ENCODE measurements around the gene PECR. TPM values are rescaled to one million over a fixed set of nuclear protein-coding genes. Genes with fewer than 3 reads are reported as not detected.
"Not testable (repeated sequence)": the region's sequence is repeated elsewhere in the genome, so short reads cannot be mapped to it uniquely, and the experiment has no call there.

PECR gene
- total and polyA plus RNA-seq, 2 of the 4 experiments (the other 2 are of a cell fraction) = 11.4 to 17.7 TPM

- no peak for TF ChIP-seq RAD21 (IDR thresholded peaks at IDR 0.05; ENCODE audit: low read length)
Measured at GRCh38 chr2:216012133-216012829, 69.3 kb downstream of the PECR start (continued).

DNA sequence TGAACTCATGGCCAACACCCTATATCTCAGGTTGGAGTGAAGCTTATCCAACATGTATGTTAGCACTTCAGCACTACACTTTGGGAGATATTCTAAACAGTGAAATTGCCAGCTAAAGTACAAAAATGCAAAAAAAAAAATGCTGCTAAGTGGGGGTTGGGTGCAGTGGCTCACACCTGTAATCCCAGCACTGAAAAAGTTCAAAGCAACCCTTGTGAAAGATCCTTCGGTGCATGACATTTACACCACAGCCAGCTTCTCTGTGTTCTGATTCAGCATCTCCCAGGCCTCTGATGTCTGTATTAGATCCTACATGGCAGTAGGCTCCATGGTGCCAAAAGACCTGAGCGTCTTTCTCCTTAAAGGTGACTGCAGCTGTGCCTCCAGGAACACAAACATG is 72.4 kb downstream of the PECR start:
- H2AK5ac ChIP-seq (ENCODE audit: low read depth, low read length); H4K91ac ChIP-seq (ENCODE audit: insufficient read depth, low read depth, low read length); in situ Hi-C loops (cut with MboI; ENCODE audit: low sequenced_read_pairs); BruUV-seq (replicated peaks); H3K4me1 ChIP-seq (ENCODE audit: control insufficient read depth, insufficient read depth, low read length); H3K9ac ChIP-seq (ENCODE audit: low read depth, low read length); H3K56ac ChIP-seq (ENCODE audit: extremely low read depth, insufficient read depth, low read length); H4K8ac ChIP-seq (ENCODE audit: low read depth in 2 of 2, low read length in 2 of 2); POLR2A ChIA-PET (ENCODE audit: unreplicated experiment); H3K79me1 ChIP-seq (ENCODE audit: low read depth in 1 of 2, low read length in 2 of 2); CTCF ChIA-PET; H3K27ac ChIP-seq (ENCODE audit: insufficient read depth, low read length); H3K18ac ChIP-seq (ENCODE audit: low read depth, low read length); H3K14ac ChIP-seq (replicated peaks; ENCODE audit: low read depth, low read length); H2BK120ac ChIP-seq (ENCODE audit: low read depth, low read length); H4K5ac ChIP-seq (ENCODE audit: low read depth, low read length); H2BK5ac ChIP-seq (ENCODE audit: low read depth, low read length, poor library complexity, severe bottlenecking); H2BK15ac ChIP-seq (ENCODE audit: low read depth, low read length); H2AK9ac ChIP-seq (replicated peaks; ENCODE audit: low read depth, low read length, poor library complexity); H2AFZ ChIP-seq (replicated peaks; ENCODE audit: low read length, poor library complexity); ATAC-seq (ENCODE audit: low read depth); DNase-seq; H3K4me2 ChIP-seq (ENCODE audit: low read depth, low read length); H3K23ac ChIP-seq (ENCODE audit: low read depth, low read length); H4K20me1 ChIP-seq (ENCODE audit: insufficient read depth, low read length); H3K9me3 ChIP-seq (ENCODE audit: control insufficient read depth, insufficient read depth, low read length); intact Hi-C loops (cut with micrococcal nuclease); H3K4ac ChIP-seq (ENCODE audit: low read depth, low read length); H3K4me3 ChIP-seq (ENCODE audit: insufficient read depth, low read depth, low read length); H3K27me3 ChIP-seq (ENCODE audit: control insufficient read depth, insufficient read depth, low read length); dilution Hi-C loops (cut with HindIII; ENCODE audit: low sequenced_read_pairs, unreplicated experiment); H3K36me3 ChIP-seq (ENCODE audit: control insufficient read depth, insufficient read depth, low read length); H3K9me1 ChIP-seq (ENCODE audit: insufficient read depth, low read length); H2BK20ac ChIP-seq (ENCODE audit: low read depth, low read length): not testable (repeated sequence)
- 71% methylated on average over 1 of the region's 2 CpGs; no CpG with 5 or more reads in 1 of the 2 experiments for WGBS, 2 experiments (ENCODE audit: extremely low coverage in 2 of 2, insufficient read length in 1 of 2)

Measured in IMR-90 (cell line).